Measurements from ENCODE around the gene NID2.

NID2 gene

GRCh38 chr14:52073251-52073650 is 4.4 kb upstream of the NID2 start:
- TF ChIP-seq CTCF (IDR thresholded peaks at IDR 0.05; ENCODE audit: insufficient read depth, missing control alignments), result no peak
- DNase-seq (ENCODE audit: insufficient read length, low spot score) (no peak), FAIRE-seq (no peak)

- no peak for TF ChIP-seq CTCF (IDR thresholded peaks at IDR 0.05; ENCODE audit: insufficient read depth, missing control alignments)
- no peak for DNase-seq (ENCODE audit: insufficient read length, low spot score)
- FAIRE-seq, result no peak
Observed at GRCh38 chr14:52072266-52072780, 3.5 kb upstream of the NID2 start.

GRCh38 chr14:52071675-52072074 is 2.8 kb upstream of the NID2 start:
- peak; percentile 36 for TF ChIP-seq CTCF (IDR thresholded peaks at IDR 0.05; ENCODE audit: insufficient read depth, missing control alignments)
- no peak for FAIRE-seq
- DNase-seq (ENCODE audit: insufficient read length, low spot score), result no peak

- FAIRE-seq (no peak), DNase-seq (ENCODE audit: insufficient read length, low spot score) (no peak)
Observed at GRCh38 chr14:52070051-52070431, 1.2 kb upstream of the NID2 start.

GRCh38 chr14:52069307-52070050 is 620 bp upstream of the NID2 start:
- DNase-seq (ENCODE audit: insufficient read length, low spot score) (no peak), FAIRE-seq (no peak)

More at GRCh38 chr14:52070051-52070431, 1.2 kb upstream of the NID2 start:
- TF ChIP-seq CTCF (IDR thresholded peaks at IDR 0.05; ENCODE audit: insufficient read depth, missing control alignments), result no peak

GRCh38 chr14:52067873-52068614 is 815 bp downstream of the NID2 start:
- no peak for TF ChIP-seq CTCF (IDR thresholded peaks at IDR 0.05; ENCODE audit: insufficient read depth, missing control alignments)
- DNase-seq (ENCODE audit: insufficient read length, low spot score) (no peak), FAIRE-seq (no peak)

More at GRCh38 chr14:52069307-52070050, 620 bp upstream of the NID2 start:
- no peak for TF ChIP-seq CTCF (IDR thresholded peaks at IDR 0.05; ENCODE audit: insufficient read depth, missing control alignments)

- DNase-seq (ENCODE audit: insufficient read length, low spot score) (no peak), FAIRE-seq (no peak)
- no peak for TF ChIP-seq CTCF (IDR thresholded peaks at IDR 0.05; ENCODE audit: insufficient read depth, missing control alignments)
Observed at GRCh38 chr14:52064174-52064573, 4.7 kb downstream of the NID2 start.

Data from D721Med (cell line).